Loucy (cell line): ENCODE measurements around the gene DNMT1.

Experiments
- H2AFZ ChIP-seq: fragments of 200-600 bp; sonication (generic); 2 replicates; pipeline ENCODE4 v1.6.0; 2016; ENCODE audit warnings: antibody characterized with exemption, mild to moderate bottlenecking, low read length, moderate library complexity
- H3F3A ChIP-seq: fragments of 200-600 bp; 2 replicates; pipeline ENCODE4 v1.6.0; 2016; ENCODE audit warnings: antibody characterized with exemption, low read depth, mild to moderate bottlenecking
- H3K27me3 ChIP-seq: fragments of 200-600 bp; sonication (generic); 2 replicates; pipeline ENCODE4 v1.6.1; 2014; ENCODE audit warnings: low read length, mild to moderate bottlenecking; ENCODE audit not compliant: insufficient read depth, poor library complexity, severe bottlenecking
- H3K36me3 ChIP-seq: fragments of 200-600 bp; sonication (generic); 2 replicates; pipeline ENCODE4 v1.6.1; 2016; ENCODE audit warnings: low read length; ENCODE audit not compliant: insufficient read depth
- H3K4me1 ChIP-seq: fragments of 200-600 bp; sonication (generic); 2 replicates; pipeline ENCODE4 v1.5.1; 2014; ENCODE audit warnings: low read length, mild to moderate bottlenecking; ENCODE audit not compliant: insufficient read depth, poor library complexity, severe bottlenecking
- H3K4me2 ChIP-seq: fragments of 200-600 bp; sonication (generic); 2 replicates; pipeline ENCODE4 v1.6.0; 2014; ENCODE audit warnings: antibody characterized with exemption, low read length, low read depth, mild to moderate bottlenecking; ENCODE audit not compliant: poor library complexity, severe bottlenecking
- H3K4me3 ChIP-seq: fragments of 200-600 bp; sonication (generic); 2 replicates; pipeline ENCODE4 v1.5.1; 2014; ENCODE audit warnings: low read length, mild to moderate bottlenecking, mixed read lengths; ENCODE audit not compliant: poor library complexity, severe bottlenecking
- H3K79me2 ChIP-seq: fragments of 200-600 bp; sonication (generic); 2 replicates; pipeline ENCODE4 v1.6.1; 2014; ENCODE audit warnings: low read length; ENCODE audit not compliant: insufficient read depth
- H3K9ac ChIP-seq: fragments of 200-600 bp; sonication (generic); 2 replicates; pipeline ENCODE4 v1.6.0; 2014; ENCODE audit warnings: mild to moderate bottlenecking, low read depth, low read length, moderate library complexity; ENCODE audit not compliant: poor library complexity, severe bottlenecking
- H3K9me2 ChIP-seq: fragments of 200-600 bp; sonication (generic); replicated peaks from 2 replicates; pipeline ENCODE4 v1.6.1; 2016; ENCODE audit warnings: low read depth, low read length, mixed read lengths
- H3K9me3 ChIP-seq: fragments of 200-600 bp; sonication (generic); 2 replicates; pipeline ENCODE4 v1.6.1; 2014; ENCODE audit warnings: mild to moderate bottlenecking, antibody characterized with exemption, low read length, low read depth; ENCODE audit not compliant: insufficient read depth
- H4K20me1 ChIP-seq: fragments of 200-600 bp; sonication (generic); 2 replicates; pipeline ENCODE4 v1.6.0; 2014; ENCODE audit warnings: antibody characterized with exemption, low read length, mild to moderate bottlenecking; ENCODE audit not compliant: insufficient read depth, poor library complexity, severe bottlenecking
- CTCF ChIP-seq: fragments of 200-600 bp; sonication (generic); conservative IDR thresholded peaks from 2 replicates; pipeline ENCODE4 v1.5.1; 2014; ENCODE audit warnings: mild to moderate bottlenecking, antibody characterized with exemption, low read length
- EZH2phosphoT487 ChIP-seq: fragments of 200-600 bp; IDR thresholded peaks from 2 replicates; pipeline ENCODE4 v1.6.1; 2018; ENCODE audit warnings: antibody characterized with exemption, mild to moderate bottlenecking, moderate library complexity, borderline replicate concordance

The DNMT1 gene

DNA sequence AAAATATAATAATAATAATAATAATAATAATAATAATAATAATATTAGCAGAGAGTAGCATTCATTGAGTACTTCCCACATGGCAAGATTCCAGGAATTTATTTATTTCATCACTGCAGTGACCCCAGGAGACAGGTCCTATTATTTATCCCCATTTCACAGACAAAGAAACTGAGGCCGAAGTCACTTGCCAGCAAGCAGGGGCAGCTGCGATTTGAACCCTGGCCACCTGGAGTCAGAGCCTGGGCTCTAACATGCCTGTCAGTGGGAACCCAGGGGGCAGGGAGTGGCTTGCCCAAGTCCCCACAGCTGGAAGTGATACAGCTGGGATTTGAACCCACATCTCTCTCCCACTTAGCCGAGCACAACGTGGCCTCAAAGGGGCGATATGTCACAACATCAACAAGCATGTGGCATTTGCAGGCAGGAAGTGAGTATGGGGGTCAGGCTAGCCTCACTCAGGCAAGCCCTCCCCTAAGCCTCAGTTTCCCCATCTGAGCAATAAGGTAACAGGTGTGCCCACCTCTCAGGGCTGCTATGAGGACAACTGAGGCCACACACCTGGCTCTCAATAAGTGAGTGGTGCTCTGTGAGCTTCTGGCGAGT is 105.7 kb downstream of the DNMT1 start:
- Histone ChIP-seq H3K27me3 (no peaks in the 10 kb centered on the region), H3K4me2 (no peak overlapping the region), H3K9me3 (no peaks in the 10 kb centered on the region), H3K9ac (no peak overlapping the region), H3K36me3 (no peaks in the 10 kb centered on the region), H3F3A (no peaks in the 10 kb centered on the region), H2AFZ (no peak overlapping the region), H3K4me3 (no peak overlapping the region), H3K9me2 (no peaks in the 10 kb centered on the region), H3K4me1 (peaks cover 11% of the 10 kb centered on the region), H4K20me1 (no peaks in the 10 kb centered on the region), H3K79me2 (peaks cover 11% of the 10 kb centered on the region)
- no peak for TF ChIP-seq CTCF

- Histone ChIP-seq H3K27me3 (no peaks in the 10 kb centered on the region), H3K4me1 (peaks cover 11% of the 10 kb centered on the region), H3K36me3 (no peaks in the 10 kb centered on the region), H3F3A (no peaks in the 10 kb centered on the region), H3K4me2 (peak overlapping the region; percentile 89), H4K20me1 (no peaks in the 10 kb centered on the region), H3K79me2 (peaks cover 11% of the 10 kb centered on the region), H2AFZ (no peak overlapping the region), H3K9me2 (no peaks in the 10 kb centered on the region), H3K4me3 (peak overlapping the region; percentile 97), H3K9me3 (no peaks in the 10 kb centered on the region), H3K9ac (peak overlapping the region; percentile 94)
- TF ChIP-seq EZH2phosphoT487 (no peak), CTCF (no peak)
These were observed 107.3 kb downstream of the DNMT1 start for GRCh38 chr19:10087296-10088061.

DNA sequence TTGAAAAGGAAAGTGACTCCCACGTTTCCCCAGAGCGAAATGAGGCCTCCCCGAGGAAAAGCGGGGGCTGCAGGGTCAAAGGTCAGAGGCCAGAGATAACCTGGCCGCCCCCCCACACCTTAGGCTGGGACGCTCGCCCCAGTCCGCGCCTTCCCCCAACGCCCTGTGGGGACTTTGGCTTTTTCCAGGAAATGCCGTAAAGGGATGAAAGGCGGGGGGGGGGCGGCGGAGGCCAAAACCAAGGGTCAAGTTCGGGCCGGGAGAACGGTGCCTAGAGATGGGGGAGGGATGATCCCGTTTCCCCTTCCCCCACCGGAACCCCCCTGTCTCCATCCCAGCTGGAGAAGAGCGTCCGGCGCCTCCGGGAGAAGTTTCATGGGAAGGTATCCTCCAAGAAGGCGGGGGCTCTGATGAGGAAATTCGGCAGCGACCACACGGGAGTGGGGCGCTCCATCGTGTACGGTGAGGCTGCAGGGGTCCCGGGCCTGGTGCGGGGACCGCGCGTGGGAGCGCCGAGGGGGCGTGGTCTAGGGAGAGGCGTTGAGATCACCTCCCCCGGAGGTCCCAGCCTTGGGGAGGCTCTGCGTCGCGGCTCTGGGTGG is 108.1 kb downstream of the DNMT1 start:
- H3F3A ChIP-seq = no peaks in the 10 kb centered on the region
- no peaks in the 10 kb centered on the region for H3K9me2 ChIP-seq
- peak overlapping the region; percentile 97 for H3K4me3 ChIP-seq
- H3K79me2 ChIP-seq = peaks cover 11% of the 10 kb centered on the region
- no peaks in the 10 kb centered on the region for H3K9me3 ChIP-seq
- no peak for TF ChIP-seq EZH2phosphoT487
- TF ChIP-seq CTCF = no peak
- no peaks in the 10 kb centered on the region for H4K20me1 ChIP-seq
- H3K27me3 ChIP-seq = no peaks in the 10 kb centered on the region
- H3K4me1 ChIP-seq = peaks cover 11% of the 10 kb centered on the region
- peak overlapping the region; percentile 94 for H3K9ac ChIP-seq
- peak overlapping the region; percentile 89 for H3K4me2 ChIP-seq
- H3K36me3 ChIP-seq = no peaks in the 10 kb centered on the region
- H2AFZ ChIP-seq = peak overlapping the region; percentile 96
